Muscle of leg (tissue), 16 donors: ENCODE results near the gene ZPLD1. TPM values are rescaled to one million over a fixed set of nuclear protein-coding genes. Genes with fewer than 3 reads are reported as not detected.

Source experiments
- DNase-seq: peaks from one replicate; pipeline ENCODE4 v3.0.0; 2013
- H3K27ac ChIP-seq: one replicate; pipeline ENCODE4 v1.5.1; 2013; ENCODE audit warnings: mild to moderate bottlenecking, low read length, control low read depth
- H3K27me3 ChIP-seq: one replicate; pipeline ENCODE4 v1.6.1; 2013; ENCODE audit warnings: low read length; ENCODE audit not compliant: control insufficient read depth, insufficient read depth
- H3K36me3 ChIP-seq: one replicate; pipeline ENCODE4 v1.6.1; 2013; ENCODE audit warnings: low read length; ENCODE audit not compliant: control insufficient read depth, insufficient read depth
- H3K4me1 ChIP-seq: one replicate; pipeline ENCODE4 v1.6.1; 2013; ENCODE audit warnings: low read length; ENCODE audit not compliant: control insufficient read depth, insufficient read depth
- H3K4me3 ChIP-seq: one replicate; pipeline ENCODE4 v1.5.1; 2013; ENCODE audit warnings: low read length, control low read depth
- H3K9me3 ChIP-seq: replicated peaks from 2 replicates; pipeline ENCODE4 v1.6.1; 2013; ENCODE audit warnings: low read depth, low read length; ENCODE audit not compliant: control insufficient read depth
- WGBS: methylation state at CpG from one replicate; pipeline ENCODE4 v1.1.5; 2013; ENCODE audit warnings: missing lambda C conversion rate; ENCODE audit not compliant: insufficient coverage; 5-methylcytosine and 5-hydroxymethylcytosine counted together
- long read RNA-seq, 11 donors: transcript quantifications; one replicate each; lab custom pipeline, GENCODE V29; 2026
- polyA plus RNA-seq, 8 donors: library from polyadenylated mRNA; unstranded; fragments of 120-200 nt; gene quantifications; one replicate each; pipeline versions ENCODE4 v1.2.1 to v1.2.3, GENCODE V29; 2013; ENCODE audit warnings: inconsistent platforms in 1 of 8, low replicate concordance in 1 of 8; ENCODE audit not compliant: insufficient read length in 8 of 8, insufficient read depth in 1 of 8
- total RNA-seq: library from RNA; stranded (reverse); fragments of 120-200 nt; gene quantifications from one replicate; pipeline ENCODE4 v1.2.4, GENCODE V29; 2013

Gene ZPLD1
- total RNA-seq (under 0.01 TPM), polyA plus RNA-seq (under 1 TPM in 3 of 8 donors, not detected in 5; 0.04 to 0.06 (median 0.05) TPM)
- long read RNA-seq, donor 1: 0 reads
- long read RNA-seq, donor 2: 0 reads
- long read RNA-seq, donor 3: 0 reads
- long read RNA-seq, donor 4: 0 reads
- long read RNA-seq, donor 5: 0 reads
- long read RNA-seq, donor 6: 0 reads
- long read RNA-seq, donor 7: 0 reads
- long read RNA-seq, donor 8: 0 reads
- long read RNA-seq, donor 9: 0 reads
- long read RNA-seq, donor 10: 0 reads
- long read RNA-seq, donor 11: 0 reads

- no peaks in the 10 kb centered on the region for H3K9me3 ChIP-seq
- no peak within 1 kb of the TSS for H3K27ac ChIP-seq
- no peak for DNase-seq
- no peaks in the 10 kb centered on the region for H3K27me3 ChIP-seq
- H3K36me3 ChIP-seq: no peaks in the 10 kb centered on the region
- H3K4me1 ChIP-seq: no peaks in the 10 kb centered on the region
- no peak within 1 kb of the TSS for H3K4me3 ChIP-seq
Measured at GRCh38 chr3:102434715-102435114, at the start of gene ZPLD1. Gene ZPLD1 (plus strand): TSS chr3:102435015. CDS start chr3:102438488, 3,473 bp downstream.

GRCh38 chr3:102390171-102390864, 44.5 kb upstream of the ZPLD1 start:
- Histone ChIP-seq H3K27me3 (no peaks in the 10 kb centered on the region), H3K4me3 (no peak overlapping the region), H3K9me3 (no peaks in the 10 kb centered on the region), H3K27ac (no peak overlapping the region), H3K4me1 (no peaks in the 10 kb centered on the region), H3K36me3 (no peaks in the 10 kb centered on the region)
- WGBS: 76% methylated on average over 2 of the region's 7 CpGs
- no peak for DNase-seq

GRCh38 chr3:102390916-102391315, 43.9 kb upstream of the ZPLD1 start:
- no peak overlapping the region for H3K4me3 ChIP-seq
- H3K27ac ChIP-seq: no peak overlapping the region
- H3K9me3 ChIP-seq: no peaks in the 10 kb centered on the region
- DNase-seq: peak; percentile 8
- H3K27me3 ChIP-seq: no peaks in the 10 kb centered on the region
- WGBS: no CpG with 5 or more reads among the region's 1 CpG
- no peaks in the 10 kb centered on the region for H3K4me1 ChIP-seq
- no peaks in the 10 kb centered on the region for H3K36me3 ChIP-seq

GRCh38 chr3:102391491-102391890, 43.3 kb upstream of the ZPLD1 start:
- H3K27me3 ChIP-seq: no peaks in the 10 kb centered on the region
- H3K4me3 ChIP-seq: no peak overlapping the region
- no peaks in the 10 kb centered on the region for H3K4me1 ChIP-seq
- no peak for DNase-seq
- H3K27ac ChIP-seq: no peak overlapping the region
- WGBS: 14% methylated on average over 1 of the region's 2 CpGs
- no peaks in the 10 kb centered on the region for H3K9me3 ChIP-seq
- H3K36me3 ChIP-seq: no peaks in the 10 kb centered on the region

- H3K4me1 ChIP-seq: no peaks in the 10 kb centered on the region
- H3K36me3 ChIP-seq: no peaks in the 10 kb centered on the region
- no peaks in the 10 kb centered on the region for H3K9me3 ChIP-seq
- no peaks in the 10 kb centered on the region for H3K27me3 ChIP-seq
- no peak overlapping the region for H3K4me3 ChIP-seq
- no peak for DNase-seq
- H3K27ac ChIP-seq: no peak overlapping the region
- 71% methylated on average over 1 of the region's 1 CpG for WGBS
Measured at GRCh38 chr3:102394517-102394916, 40.3 kb upstream of the ZPLD1 start.

GRCh38 chr3:102398176-102398575, 36.6 kb upstream of the ZPLD1 start:
- no peaks in the 10 kb centered on the region for H3K4me1 ChIP-seq
- H3K4me3 ChIP-seq: no peak overlapping the region
- no peak overlapping the region for H3K27ac ChIP-seq
- WGBS: no CpG with 5 or more reads among the region's 1 CpG
- H3K27me3 ChIP-seq: no peaks in the 10 kb centered on the region
- DNase-seq: no peak
- H3K9me3 ChIP-seq: no peaks in the 10 kb centered on the region
- no peaks in the 10 kb centered on the region for H3K36me3 ChIP-seq

- no peak overlapping the region for H3K27ac ChIP-seq
- H3K36me3 ChIP-seq: no peaks in the 10 kb centered on the region
- WGBS: 90% methylated on average over 2 of the region's 5 CpGs
- H3K9me3 ChIP-seq: no peaks in the 10 kb centered on the region
- no peak for DNase-seq
- H3K27me3 ChIP-seq: no peaks in the 10 kb centered on the region
- no peaks in the 10 kb centered on the region for H3K4me1 ChIP-seq
- no peak overlapping the region for H3K4me3 ChIP-seq
Measured at GRCh38 chr3:102398666-102399065, 36.1 kb upstream of the ZPLD1 start.

- WGBS: 73% methylated on average over 3 of the region's 5 CpGs
- DNase-seq: no peak
- no peak overlapping the region for H3K27ac ChIP-seq
Measured at GRCh38 chr3:102400142-102400541, 34.7 kb upstream of the ZPLD1 start.

GRCh38 chr3:102400766-102401165, 34.0 kb upstream of the ZPLD1 start:
- WGBS: 89% methylated on average over 1 of the region's 2 CpGs

More at GRCh38 chr3:102400142-102400541, 34.7 kb upstream of the ZPLD1 start:
- Histone ChIP-seq H3K9me3 (no peaks in the 10 kb centered on the region), H3K4me3 (no peak overlapping the region), H3K27me3 (no peaks in the 10 kb centered on the region), H3K36me3 (no peaks in the 10 kb centered on the region), H3K4me1 (no peaks in the 10 kb centered on the region)

GRCh38 chr3:102410616-102411015, 24.2 kb upstream of the ZPLD1 start:
- Histone ChIP-seq H3K36me3 (no peaks in the 10 kb centered on the region), H3K9me3 (no peaks in the 10 kb centered on the region), H3K4me3 (no peak overlapping the region), H3K4me1 (no peaks in the 10 kb centered on the region), H3K27ac (no peak overlapping the region), H3K27me3 (no peaks in the 10 kb centered on the region)
- no peak for DNase-seq

More at GRCh38 chr3:102400766-102401165, 34.0 kb upstream of the ZPLD1 start:
- no peaks in the 10 kb centered on the region for H3K36me3 ChIP-seq
- H3K9me3 ChIP-seq: no peaks in the 10 kb centered on the region
- no peak overlapping the region for H3K27ac ChIP-seq
- DNase-seq: no peak
- no peak overlapping the region for H3K4me3 ChIP-seq
- no peaks in the 10 kb centered on the region for H3K27me3 ChIP-seq
- no peaks in the 10 kb centered on the region for H3K4me1 ChIP-seq
